ENCODE results near the gene ASCC1.
"Not testable (repeated sequence)": the region's sequence is repeated elsewhere in the genome, so short reads cannot be mapped to it uniquely, and the experiment has no call there.

ASCC1 gene

DNA sequence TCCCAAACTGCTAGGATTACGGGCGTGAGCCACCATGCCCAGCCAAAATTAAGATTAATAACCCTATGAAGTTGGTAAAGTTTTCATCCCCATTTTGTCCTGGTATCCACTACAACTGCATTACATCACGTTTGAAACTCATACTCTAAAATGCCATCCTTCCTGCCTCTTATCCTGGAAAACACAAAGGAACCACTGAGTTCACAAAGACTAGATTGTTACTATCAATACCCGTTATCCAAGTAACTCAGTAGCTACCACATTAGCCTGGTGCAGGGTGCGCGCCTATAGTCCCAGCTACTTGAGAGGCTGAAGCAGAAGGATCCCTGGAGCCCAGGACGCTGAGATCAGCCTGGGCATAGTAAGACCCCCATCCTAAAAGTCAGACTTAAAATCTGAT is 63.8 kb downstream of the ASCC1 start:
- Histone ChIP-seq H4K20me1 (ENCODE audit: insufficient read depth, low read length) (no peaks in the 10 kb centered on the region), H3K9me3 (ENCODE audit: insufficient read depth, low read length, severe bottlenecking) (no peaks in the 10 kb centered on the region), H3K4me2 (ENCODE audit: insufficient read depth, low read length) (no peak overlapping the region), H3K36me3 (ENCODE audit: insufficient read depth, low read length) (peaks cover 10% of the 10 kb centered on the region; the same call in 1 of the 2 replicates), H3K27me3 (ENCODE audit: insufficient read depth, low read length, poor library complexity) (no peaks in the 10 kb centered on the region), H3K79me2 (ENCODE audit: insufficient read depth, low read length) (no peaks in the 10 kb centered on the region), H3K4me3 (ENCODE audit: low read depth in 1 of 2, low read length in 2 of 2) (no peak overlapping the region), H3K4me1 (ENCODE audit: insufficient read depth, low read length) (no peaks in the 10 kb centered on the region), H2AFZ (ENCODE audit: low read depth, low read length) (no peak overlapping the region), H3K9ac (ENCODE audit: low read depth, low read length) (no peak overlapping the region), H3K27ac (ENCODE audit: low read length) (no peak overlapping the region)
- no peak for TF ChIP-seq EZH2 (IDR thresholded peaks at IDR 0.05; ENCODE audit: borderline replicate concordance, low read depth, low read length, severe bottlenecking)
- no peak for DNase-seq
- ATAC-seq (ENCODE audit: insufficient read depth, low read depth): no peak

DNA sequence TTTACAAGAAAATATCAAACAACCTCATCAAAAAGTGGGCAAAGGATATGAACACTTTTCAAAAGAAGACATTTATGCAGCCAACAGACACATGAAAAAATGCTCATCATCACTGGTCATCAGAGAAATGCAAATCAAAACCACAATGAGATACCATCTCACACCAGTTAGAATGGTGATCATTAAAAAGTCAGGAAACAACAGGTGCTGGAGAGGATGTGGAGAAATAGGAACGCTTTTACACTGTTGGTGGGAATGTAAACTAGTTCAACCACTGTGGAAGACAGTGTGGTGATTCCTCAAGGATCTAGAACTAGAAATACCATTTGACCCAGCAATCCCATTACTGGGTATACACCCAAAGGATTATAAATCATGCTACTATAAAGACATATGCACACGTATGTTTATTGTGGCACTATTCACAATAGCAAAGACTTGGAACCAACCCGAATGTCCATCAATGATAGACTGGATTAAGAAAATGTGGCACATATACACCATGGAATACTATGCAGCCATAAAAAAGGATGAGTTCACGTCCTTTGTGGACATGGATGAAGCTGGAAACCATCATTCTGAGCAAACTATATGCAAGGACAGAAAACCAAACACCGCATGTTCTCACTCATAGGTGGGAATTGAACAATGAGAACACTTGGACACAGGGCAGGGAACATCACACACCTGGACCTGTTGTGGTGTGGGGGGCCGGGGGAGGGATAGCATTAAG is 65.2 kb downstream of the ASCC1 start:
- ATAC-seq (ENCODE audit: insufficient read depth, low read depth): not testable (repeated sequence)

DNA sequence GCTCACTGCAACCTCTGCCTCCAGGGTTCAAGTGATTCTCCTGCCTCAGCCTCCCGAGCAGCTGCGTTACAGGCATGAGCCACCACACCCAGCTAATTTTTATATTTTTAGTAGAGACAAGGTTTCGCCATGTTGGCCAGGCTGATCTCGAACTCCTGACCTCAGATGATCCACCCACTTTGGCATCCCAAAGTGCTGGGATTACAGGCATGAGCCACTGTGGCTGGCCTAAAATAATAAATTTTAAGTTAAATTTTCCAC is 68.8 kb downstream of the ASCC1 start:
- H3K4me1 ChIP-seq (ENCODE audit: insufficient read depth, low read length); ATAC-seq (ENCODE audit: insufficient read depth, low read depth); H2AFZ ChIP-seq (ENCODE audit: low read depth, low read length); H3K79me2 ChIP-seq (ENCODE audit: insufficient read depth, low read length); H3K4me2 ChIP-seq (ENCODE audit: insufficient read depth, low read length); H3K27me3 ChIP-seq (ENCODE audit: insufficient read depth, low read length, poor library complexity); H3K4me3 ChIP-seq (ENCODE audit: low read depth in 1 of 2, low read length in 2 of 2); H3K9me3 ChIP-seq (ENCODE audit: insufficient read depth, low read length, severe bottlenecking); H3K36me3 ChIP-seq (ENCODE audit: insufficient read depth, low read length); H4K20me1 ChIP-seq (ENCODE audit: insufficient read depth, low read length); DNase-seq; H3K27ac ChIP-seq (ENCODE audit: low read length); H3K9ac ChIP-seq (ENCODE audit: low read depth, low read length): not testable (repeated sequence)

More for the DNA sequence above, 65.2 kb downstream of the ASCC1 start:
- not testable (repeated sequence) for H2AFZ ChIP-seq (ENCODE audit: low read depth, low read length); H3K4me2 ChIP-seq (ENCODE audit: insufficient read depth, low read length); DNase-seq; H3K36me3 ChIP-seq (ENCODE audit: insufficient read depth, low read length); H3K27ac ChIP-seq (ENCODE audit: low read length); H3K4me1 ChIP-seq (ENCODE audit: insufficient read depth, low read length); H3K4me3 ChIP-seq (ENCODE audit: low read depth in 1 of 2, low read length in 2 of 2); H3K79me2 ChIP-seq (ENCODE audit: insufficient read depth, low read length); H4K20me1 ChIP-seq (ENCODE audit: insufficient read depth, low read length); H3K9me3 ChIP-seq (ENCODE audit: insufficient read depth, low read length, severe bottlenecking); H3K27me3 ChIP-seq (ENCODE audit: insufficient read depth, low read length, poor library complexity); H3K9ac ChIP-seq (ENCODE audit: low read depth, low read length)

DNA sequence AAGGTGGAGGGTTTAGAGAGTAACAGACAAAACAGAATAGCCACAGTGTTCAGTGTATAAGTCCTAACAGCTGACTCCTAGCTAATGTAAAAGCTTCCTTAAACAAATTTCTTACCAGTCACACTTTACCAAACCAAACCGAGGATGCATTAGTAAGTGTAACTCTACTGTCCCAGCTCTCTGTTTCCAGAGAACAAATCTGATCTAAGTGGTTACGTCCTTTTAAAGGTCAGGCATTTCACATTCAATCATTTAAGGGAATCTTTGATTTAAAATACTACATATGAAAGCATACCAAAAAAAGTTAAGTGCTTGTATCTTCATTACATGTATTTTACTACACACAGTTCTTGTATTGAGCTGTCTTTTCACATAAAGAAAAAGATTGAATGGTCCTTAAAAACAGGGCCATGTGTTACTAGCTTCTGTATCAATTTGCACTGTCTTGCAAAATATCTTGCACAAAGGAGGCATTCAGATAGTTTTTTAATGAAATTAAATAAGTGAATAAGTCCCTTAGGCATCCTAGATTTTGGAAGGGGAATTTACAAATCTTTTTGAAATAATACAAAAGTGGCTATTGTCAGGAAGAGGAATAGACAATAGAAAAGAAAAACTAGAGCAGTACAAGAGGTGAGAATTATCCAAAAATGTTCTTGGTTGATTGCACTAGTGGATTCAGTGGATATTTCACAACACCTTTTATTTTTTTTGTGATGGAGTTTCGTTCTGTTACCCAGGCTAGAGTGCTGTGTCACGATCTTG is 69.3 kb downstream of the ASCC1 start:
- Histone ChIP-seq H3K4me3 (ENCODE audit: low read depth in 1 of 2, low read length in 2 of 2) (no peak overlapping the region), H3K79me2 (ENCODE audit: insufficient read depth, low read length) (no peaks in the 10 kb centered on the region), H4K20me1 (ENCODE audit: insufficient read depth, low read length) (no peaks in the 10 kb centered on the region), H3K4me1 (ENCODE audit: insufficient read depth, low read length) (no peaks in the 10 kb centered on the region), H3K36me3 (ENCODE audit: insufficient read depth, low read length) (peaks cover 2% of the 10 kb centered on the region; the same call in 1 of the 2 replicates), H3K27ac (ENCODE audit: low read length) (no peak overlapping the region), H3K9me3 (ENCODE audit: insufficient read depth, low read length, severe bottlenecking) (no peaks in the 10 kb centered on the region), H3K9ac (ENCODE audit: low read depth, low read length) (no peak overlapping the region), H2AFZ (ENCODE audit: low read depth, low read length) (no peak overlapping the region), H3K27me3 (ENCODE audit: insufficient read depth, low read length, poor library complexity) (no peaks in the 10 kb centered on the region), H3K4me2 (ENCODE audit: insufficient read depth, low read length) (no peak overlapping the region)
- no peak for DNase-seq
- ATAC-seq (ENCODE audit: insufficient read depth, low read depth): no peak
- no peak for TF ChIP-seq EZH2 (IDR thresholded peaks at IDR 0.05; ENCODE audit: borderline replicate concordance, low read depth, low read length, severe bottlenecking)
- TF ChIP-seq, protein P1, sequence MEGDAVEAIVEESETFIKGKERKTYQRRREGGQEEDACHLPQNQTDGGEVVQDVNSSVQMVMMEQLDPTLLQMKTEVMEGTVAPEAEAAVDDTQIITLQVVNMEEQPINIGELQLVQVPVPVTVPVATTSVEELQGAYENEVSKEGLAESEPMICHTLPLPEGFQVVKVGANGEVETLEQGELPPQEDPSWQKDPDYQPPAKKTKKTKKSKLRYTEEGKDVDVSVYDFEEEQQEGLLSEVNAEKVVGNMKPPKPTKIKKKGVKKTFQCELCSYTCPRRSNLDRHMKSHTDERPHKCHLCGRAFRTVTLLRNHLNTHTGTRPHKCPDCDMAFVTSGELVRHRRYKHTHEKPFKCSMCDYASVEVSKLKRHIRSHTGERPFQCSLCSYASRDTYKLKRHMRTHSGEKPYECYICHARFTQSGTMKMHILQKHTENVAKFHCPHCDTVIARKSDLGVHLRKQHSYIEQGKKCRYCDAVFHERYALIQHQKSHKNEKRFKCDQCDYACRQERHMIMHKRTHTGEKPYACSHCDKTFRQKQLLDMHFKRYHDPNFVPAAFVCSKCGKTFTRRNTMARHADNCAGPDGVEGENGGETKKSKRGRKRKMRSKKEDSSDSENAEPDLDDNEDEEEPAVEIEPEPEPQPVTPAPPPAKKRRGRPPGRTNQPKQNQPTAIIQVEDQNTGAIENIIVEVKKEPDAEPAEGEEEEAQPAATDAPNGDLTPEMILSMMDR (IDR thresholded peaks at IDR 0.05; ENCODE audit: borderline replicate concordance, extremely low read depth, low read length, poor library complexity, severe bottlenecking): no peak

DNA sequence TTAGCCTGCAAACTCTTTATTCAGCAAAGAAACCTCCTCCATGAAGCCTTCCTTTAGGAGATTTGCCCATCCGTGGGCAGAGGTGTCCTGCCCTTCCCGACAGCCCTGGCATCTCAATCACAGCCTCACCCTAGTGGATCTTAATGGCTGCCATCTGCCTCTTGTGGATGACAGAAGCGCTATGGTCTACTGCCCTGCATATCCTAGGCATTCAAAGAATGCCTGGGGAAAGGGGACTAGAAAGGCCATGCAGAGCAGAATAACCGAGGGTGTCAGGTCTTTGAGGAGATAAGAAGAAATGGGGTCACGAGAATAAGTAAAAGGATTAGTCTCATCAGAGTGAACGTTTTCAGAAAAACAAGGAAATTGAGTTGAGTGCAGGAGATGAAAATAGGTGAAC is 70.0 kb downstream of the ASCC1 start:
- ATAC-seq (ENCODE audit: insufficient read depth, low read depth) (no peak), DNase-seq (no peak)
- H4K20me1 ChIP-seq (ENCODE audit: insufficient read depth, low read length): no peaks in the 10 kb centered on the region
- no peaks in the 10 kb centered on the region for H3K27me3 ChIP-seq (ENCODE audit: insufficient read depth, low read length, poor library complexity)
- H3K4me3 ChIP-seq (ENCODE audit: low read depth in 1 of 2, low read length in 2 of 2): no peak overlapping the region
- H3K36me3 ChIP-seq (ENCODE audit: insufficient read depth, low read length): no peaks in the 10 kb centered on the region; the same call in 1 of the 2 replicates
- no peak overlapping the region for H3K27ac ChIP-seq (ENCODE audit: low read length)
- H2AFZ ChIP-seq (ENCODE audit: low read depth, low read length): no peak overlapping the region
- H3K9ac ChIP-seq (ENCODE audit: low read depth, low read length): no peak overlapping the region
- no peaks in the 10 kb centered on the region for H3K4me1 ChIP-seq (ENCODE audit: insufficient read depth, low read length)
- no peak overlapping the region for H3K4me2 ChIP-seq (ENCODE audit: insufficient read depth, low read length)
- no peaks in the 10 kb centered on the region for H3K9me3 ChIP-seq (ENCODE audit: insufficient read depth, low read length, severe bottlenecking)
- no peak for TF ChIP-seq EZH2 (IDR thresholded peaks at IDR 0.05; ENCODE audit: borderline replicate concordance, low read depth, low read length, severe bottlenecking)
- TF ChIP-seq, protein P1 (IDR thresholded peaks at IDR 0.05; ENCODE audit: borderline replicate concordance, extremely low read depth, low read length, poor library complexity, severe bottlenecking): no peak
- no peaks in the 10 kb centered on the region for H3K79me2 ChIP-seq (ENCODE audit: insufficient read depth, low read length)

Measured in DND-41 (cell line).